PC-3 (cell line): Measurements from ENCODE around the gene COL25A1. TPM values are rescaled to one million over a fixed set of nuclear protein-coding genes. Genes with fewer than 3 reads are reported as not detected.
"Not testable (repeated sequence)": the region's sequence is repeated elsewhere in the genome, so short reads cannot be mapped to it uniquely, and the experiment has no call there.

ENCODE experiments used
- ATAC-seq: fragments of 200-7000 bp; cut with Tn5 transposase; 2 replicates; pipeline ENCODE4 v1.9.1; 2020; ENCODE audit warnings: mild to moderate bottlenecking, moderate library complexity
- BruUV-seq: library from RNA; stranded (reverse); fragments of 400-500 nt; replicated peaks from 2 replicates; lab custom pipeline; 2021; lab: Mats Ljungman, UMichigan
- CTCF ChIA-PET: fragments of 300-600 bp; sonication (Branson Sonifier 250); formaldehyde crosslinking; loops from one replicate; lab custom pipeline; 2022; ENCODE audit warnings: antibody characterized with exemption; lab: Charles Lee
- POLR2A ChIA-PET: fragments of 300-600 bp; sonication (Branson Sonifier 250); formaldehyde crosslinking; loops from one replicate; lab custom pipeline; 2022; ENCODE audit warnings: antibody characterized with exemption; ENCODE audit not compliant: unreplicated experiment; lab: Charles Lee
- DNase-seq: peaks from one replicate; pipeline ENCODE4 v3.0.0-alpha.2; 2015
- H2AFZ ChIP-seq: fragments of 300-600 bp; sonication (generic); 2 replicates; pipeline ENCODE4 v1.6.0; 2016; ENCODE audit warnings: antibody characterized with exemption, low read length
- H3F3A ChIP-seq: fragments of 300-600 bp; sonication (generic); one replicate; pipeline ENCODE4 v1.6.0; 2017; ENCODE audit warnings: antibody characterized with exemption, low read length, control low read depth, mild to moderate bottlenecking; ENCODE audit not compliant: unreplicated experiment
- H3K27ac ChIP-seq: fragments of 300-600 bp; sonication (generic); 2 replicates; pipeline ENCODE4 v1.5.1; 2016; ENCODE audit warnings: mild to moderate bottlenecking, low read length
- H3K27me3 ChIP-seq: fragments of 300-600 bp; sonication (generic); 2 replicates; pipeline ENCODE4 v1.6.1; 2016; ENCODE audit warnings: low read length, mixed read lengths
- H3K36me3 ChIP-seq: fragments of 300-600 bp; sonication (generic); 2 replicates; pipeline ENCODE4 v1.6.1; 2016; ENCODE audit warnings: low read depth, mixed run types, low read length, mixed read lengths
- H3K4me1 ChIP-seq: fragments of 300-600 bp; sonication (generic); 2 replicates; pipeline ENCODE4 v1.5.1; 2016; ENCODE audit warnings: low read length; ENCODE audit not compliant: insufficient read depth
- H3K4me2 ChIP-seq: fragments of 300-600 bp; sonication (generic); 2 replicates; pipeline ENCODE4 v1.6.0; 2016; ENCODE audit warnings: low read length
- H3K4me3 ChIP-seq: fragments of 300-600 bp; sonication (generic); 2 replicates; pipeline ENCODE4 v1.5.1; 2016; ENCODE audit warnings: mild to moderate bottlenecking, low read length, mixed read lengths
- H3K79me2 ChIP-seq: fragments of 300-600 bp; sonication (generic); 2 replicates; pipeline ENCODE4 v1.6.1; 2017; ENCODE audit warnings: low read length, mixed read lengths
- H3K9ac ChIP-seq: fragments of 300-600 bp; sonication (generic); 2 replicates; pipeline ENCODE4 v1.6.0; 2016; ENCODE audit warnings: mild to moderate bottlenecking, low read length
- H3K9me2 ChIP-seq: fragments of 300-600 bp; sonication (generic); replicated peaks from 2 replicates; pipeline ENCODE4 v1.6.1; 2016; ENCODE audit warnings: mixed run types, low read length, mixed read lengths
- H3K9me3 ChIP-seq: fragments of 300-600 bp; sonication (generic); 2 replicates; pipeline ENCODE4 v1.6.1; 2016; ENCODE audit warnings: low read length, mixed read lengths
- H4K20me1 ChIP-seq: fragments of 300-600 bp; sonication (generic); 2 replicates; pipeline ENCODE4 v1.6.1; 2016; ENCODE audit warnings: low read length, mixed read lengths
- EZH2 ChIP-seq: fragments of 300-600 bp; sonication (generic); IDR thresholded peaks from one replicate; pipeline ENCODE4 v1.6.1; 2017; ENCODE audit warnings: antibody characterized with exemption, mild to moderate bottlenecking, low read length; ENCODE audit not compliant: unreplicated experiment
- EZH2phosphoT487 ChIP-seq: fragments of 300-600 bp; sonication (generic); IDR thresholded peaks from 2 replicates; pipeline ENCODE4 v1.6.1; 2018; ENCODE audit warnings: mild to moderate bottlenecking, antibody characterized with exemption, low read length, borderline replicate concordance
- intact Hi-C: fragments of 100-400 bp; cut with micrococcal nuclease; formaldehyde crosslinking; loops from 2 replicates; pipeline ENCODE4 v1.9.0; 2023
- total RNA-seq: library from RNA; depleted of rRNA; stranded (reverse); fragments of >200 nt; gene quantifications from 2 replicates; pipeline ENCODE4 v1.2.3, GENCODE V29; 2014
- TF ChIP-seq, protein P1 (sequence below): fragments of 300-600 bp; sonication (generic); conservative IDR thresholded peaks from 2 replicates; pipeline ENCODE4 v1.5.1; 2017; ENCODE audit warnings: antibody characterized with exemption, low read depth, mild to moderate bottlenecking, low read length

COL25A1 gene
- total RNA-seq, 1 experiment from 2014 or later, result not detected

DNA sequence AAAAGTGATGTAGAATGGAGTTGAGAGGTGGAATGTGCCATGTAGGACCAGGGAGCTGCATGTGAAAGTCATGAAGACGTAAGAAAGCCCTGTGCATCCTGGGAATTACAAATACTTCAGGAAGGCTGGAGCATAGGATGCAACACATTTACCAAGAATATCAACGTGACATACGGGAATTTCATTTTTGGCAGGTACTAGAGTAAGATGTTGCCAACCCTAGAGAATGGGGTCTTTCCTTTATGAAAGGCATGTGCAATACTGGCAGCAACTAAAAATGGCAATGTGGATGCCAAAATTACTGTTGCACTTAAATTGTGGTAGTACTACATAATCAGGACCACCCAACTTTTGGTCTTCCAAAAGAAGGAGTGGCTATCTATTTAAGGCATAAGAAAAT, 188.0 kb downstream of the COL25A1 start:
- intact Hi-C loops, result no loop called here
- Histone ChIP-seq H3K4me2 (no peak overlapping the region), H3K36me3 (no peaks in the 10 kb centered on the region), H2AFZ (no peak overlapping the region), H3K9me2 (no peaks in the 10 kb centered on the region), H3K9ac (no peak overlapping the region), H3K27me3 (peaks cover 25% of the 10 kb centered on the region), H3K9me3 (no peaks in the 10 kb centered on the region), H3K79me2 (no peaks in the 10 kb centered on the region), H4K20me1 (no peaks in the 10 kb centered on the region), H3K27ac (no peak overlapping the region), H3F3A (no peaks in the 10 kb centered on the region), H3K4me1 (no peaks in the 10 kb centered on the region), H3K4me3 (no peak overlapping the region)
- ChIA-PET CTCF (no interaction called here), POLR2A (no interaction called here)
- ATAC-seq (no peak), DNase-seq (no peak)
- no TSS peak for BruUV-seq
- TF ChIP-seq EZH2phosphoT487, result no peak
- TF ChIP-seq, protein P1, sequence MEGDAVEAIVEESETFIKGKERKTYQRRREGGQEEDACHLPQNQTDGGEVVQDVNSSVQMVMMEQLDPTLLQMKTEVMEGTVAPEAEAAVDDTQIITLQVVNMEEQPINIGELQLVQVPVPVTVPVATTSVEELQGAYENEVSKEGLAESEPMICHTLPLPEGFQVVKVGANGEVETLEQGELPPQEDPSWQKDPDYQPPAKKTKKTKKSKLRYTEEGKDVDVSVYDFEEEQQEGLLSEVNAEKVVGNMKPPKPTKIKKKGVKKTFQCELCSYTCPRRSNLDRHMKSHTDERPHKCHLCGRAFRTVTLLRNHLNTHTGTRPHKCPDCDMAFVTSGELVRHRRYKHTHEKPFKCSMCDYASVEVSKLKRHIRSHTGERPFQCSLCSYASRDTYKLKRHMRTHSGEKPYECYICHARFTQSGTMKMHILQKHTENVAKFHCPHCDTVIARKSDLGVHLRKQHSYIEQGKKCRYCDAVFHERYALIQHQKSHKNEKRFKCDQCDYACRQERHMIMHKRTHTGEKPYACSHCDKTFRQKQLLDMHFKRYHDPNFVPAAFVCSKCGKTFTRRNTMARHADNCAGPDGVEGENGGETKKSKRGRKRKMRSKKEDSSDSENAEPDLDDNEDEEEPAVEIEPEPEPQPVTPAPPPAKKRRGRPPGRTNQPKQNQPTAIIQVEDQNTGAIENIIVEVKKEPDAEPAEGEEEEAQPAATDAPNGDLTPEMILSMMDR, result no peak
- no peak for TF ChIP-seq EZH2

DNA sequence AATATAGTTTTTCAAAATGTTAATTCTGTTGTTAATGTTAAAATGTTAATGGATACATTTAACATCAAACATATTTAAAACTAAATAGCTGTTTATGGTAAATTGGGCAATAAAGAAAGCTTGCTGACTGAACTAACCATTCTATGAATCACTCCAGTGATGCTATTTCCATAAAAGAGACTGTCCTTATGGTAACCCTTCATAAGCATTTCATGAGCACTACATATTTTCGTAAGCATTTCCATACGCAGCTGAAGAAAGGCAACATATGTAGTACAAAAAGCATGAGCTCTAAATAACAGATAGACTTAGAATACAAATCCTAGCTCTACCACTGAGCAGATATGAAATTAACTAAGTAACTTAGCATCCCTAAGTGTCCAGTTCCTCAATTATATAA, 188.9 kb downstream of the COL25A1 start:
- Histone ChIP-seq H3K9me3 (no peaks in the 10 kb centered on the region), H4K20me1 (no peaks in the 10 kb centered on the region), H3K36me3 (no peaks in the 10 kb centered on the region), H2AFZ (no peak overlapping the region), H3K4me3 (no peak overlapping the region), H3K27ac (no peak overlapping the region), H3K9me2 (no peaks in the 10 kb centered on the region), H3K4me2 (no peak overlapping the region), H3F3A (no peaks in the 10 kb centered on the region), H3K79me2 (no peaks in the 10 kb centered on the region), H3K27me3 (peaks cover 25% of the 10 kb centered on the region), H3K9ac (no peak overlapping the region), H3K4me1 (no peaks in the 10 kb centered on the region)
- ChIA-PET CTCF (interaction anchor here (0.6 kb wide), 1 partner anchor 1908 kb away, joined by 4 read pairs; no protein-coding TSS in a partner anchor), POLR2A (no interaction called here)
- intact Hi-C loops, result no loop called here
- DNase-seq (no peak), ATAC-seq (no peak)
- TF ChIP-seq EZH2 (no peak), EZH2phosphoT487 (no peak)
- TF ChIP-seq, protein P1, result no peak
- BruUV-seq, result no TSS peak

DNA sequence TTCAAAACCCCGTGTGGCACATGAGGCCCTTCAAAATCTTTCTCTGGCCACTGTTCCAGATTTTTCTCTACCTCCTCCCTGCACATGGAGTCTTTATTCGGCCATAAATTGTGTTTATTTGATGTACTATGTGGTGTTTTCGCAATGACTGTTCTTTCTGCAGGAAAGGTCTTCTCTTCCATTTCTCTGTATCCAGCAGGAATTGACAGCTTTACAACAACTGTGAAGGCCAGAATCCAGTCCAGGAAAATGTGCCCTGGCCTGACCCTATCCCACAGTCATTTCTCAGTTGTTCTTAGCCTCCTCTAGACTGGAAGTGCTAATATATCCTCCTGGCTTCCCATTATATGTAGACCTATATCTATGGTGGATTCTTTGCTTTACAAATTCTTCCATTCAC, 191.4 kb downstream of the COL25A1 start:
- ChIA-PET CTCF (no interaction called here), POLR2A (no interaction called here)
- no peaks in the 10 kb centered on the region for H3F3A ChIP-seq
- H3K9me2 ChIP-seq, result no peaks in the 10 kb centered on the region
- no peak for TF ChIP-seq EZH2
- TF ChIP-seq EZH2phosphoT487, result no peak
- TF ChIP-seq, protein P1, result no peak
- no peak overlapping the region for H3K9ac ChIP-seq
- H3K36me3 ChIP-seq, result no peaks in the 10 kb centered on the region
- no peak overlapping the region for H3K4me3 ChIP-seq
- no TSS peak for BruUV-seq
- H3K4me1 ChIP-seq, result no peaks in the 10 kb centered on the region
- no peaks in the 10 kb centered on the region for H3K79me2 ChIP-seq
- no peak overlapping the region for H3K27ac ChIP-seq
- intact Hi-C loops, result no loop called here
- H4K20me1 ChIP-seq, result no peaks in the 10 kb centered on the region
- DNase-seq (no peak), ATAC-seq (no peak)
- H2AFZ ChIP-seq, result no peak overlapping the region
- H3K4me2 ChIP-seq, result no peak overlapping the region
- no peaks in the 10 kb centered on the region for H3K9me3 ChIP-seq
- H3K27me3 ChIP-seq, result peaks cover 14% of the 10 kb centered on the region

DNA sequence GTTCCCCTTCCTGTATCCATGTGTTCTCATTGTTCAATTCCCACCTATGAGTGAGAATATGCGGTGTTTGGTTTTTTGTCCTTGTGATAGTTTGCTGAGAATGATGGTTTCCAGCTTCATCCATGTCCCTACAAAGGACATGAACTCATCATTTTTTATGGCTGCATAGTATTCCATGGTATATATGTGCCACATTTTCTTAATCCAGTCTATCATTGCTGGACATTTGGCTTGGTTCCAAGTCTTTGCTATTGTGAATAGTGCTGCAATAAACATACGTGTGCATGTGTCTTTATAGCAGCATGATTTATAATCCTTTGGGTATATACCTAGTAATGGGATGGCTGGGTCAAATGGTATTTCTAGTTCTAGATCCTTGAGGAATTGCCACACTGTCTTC, 194.2 kb downstream of the COL25A1 start:
- H3K4me2 ChIP-seq, DNase-seq, H4K20me1 ChIP-seq, ATAC-seq, H3K27me3 ChIP-seq, H3K9ac ChIP-seq, intact Hi-C loops, H3K4me1 ChIP-seq, H3K79me2 ChIP-seq, BruUV-seq, POLR2A ChIA-PET, H3K9me3 ChIP-seq, H3F3A ChIP-seq, H3K27ac ChIP-seq, H3K4me3 ChIP-seq, H2AFZ ChIP-seq, CTCF ChIA-PET, H3K9me2 ChIP-seq, H3K36me3 ChIP-seq: not testable (repeated sequence)
